GM13976 (cell line): ENCODE measurements around the gene ANKRD13A.

Experiments used
- DNase-seq: peaks from one replicate; pipeline ENCODE4 v3.0.0; 2012; ENCODE audit warnings: low spot score
- CTCF ChIP-seq: IDR thresholded peaks from 2 replicates; pipeline ENCODE4 v1.5.1; 2012; ENCODE audit warnings: borderline replicate concordance, mild to moderate bottlenecking; ENCODE audit not compliant: insufficient read depth; ENCODE audit errors: extremely low read depth, missing control alignments, control extremely low read depth
- in situ Hi-C: fragments of 300-500 bp; cut with MboI; formaldehyde crosslinking; loops from one replicate; pipeline ENCODE4 v1.12.0; 2022; ENCODE audit warnings: low sequenced_read_pairs, mixed read lengths, inconsistent platforms; ENCODE audit not compliant: unreplicated experiment

ANKRD13A gene

GRCh38 chr12:109996483-109996853 is 2.8 kb upstream of the ANKRD13A start:
- TF ChIP-seq CTCF, result no peak
- in situ Hi-C loops, result no loop called here
- DNase-seq, result no peak

- no peak for DNase-seq
- in situ Hi-C loops, result no loop called here
- TF ChIP-seq CTCF, result no peak
Measured at GRCh38 chr12:109997393-109997792, 1.8 kb upstream of the ANKRD13A start.

DNA sequence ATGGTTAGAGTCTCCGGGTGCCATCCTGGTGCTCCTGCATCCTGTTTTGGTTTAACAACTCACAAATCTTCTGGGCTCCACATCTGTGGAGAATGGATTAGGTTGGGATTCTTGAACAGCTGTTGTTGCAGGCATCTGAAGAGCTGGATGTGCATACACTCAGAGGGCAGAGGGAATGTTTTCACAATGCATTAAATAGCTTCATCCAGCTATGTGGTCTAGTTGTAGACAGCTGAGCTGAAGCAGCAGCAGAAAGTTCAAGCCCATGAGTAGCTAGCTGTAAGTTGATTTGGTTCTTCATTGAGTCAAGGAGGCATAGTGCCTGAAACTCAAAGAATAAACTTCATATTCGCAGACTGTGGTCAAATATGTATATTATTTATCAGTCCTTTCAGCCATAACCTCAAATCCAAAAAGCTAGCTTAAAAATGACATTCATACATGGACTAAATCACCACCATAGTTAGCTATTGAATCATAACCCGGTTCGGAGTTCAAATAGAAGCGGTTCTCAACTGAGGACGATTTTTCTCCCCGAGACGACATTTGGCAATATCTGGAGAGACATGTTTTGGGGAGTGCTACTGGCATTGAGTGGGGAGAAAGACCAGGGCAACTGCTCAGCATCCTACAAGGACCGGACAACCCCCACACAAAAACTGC is 858 bp upstream of the ANKRD13A start:
- DNase-seq, result no peak
- in situ Hi-C loops, result no loop called here
- TF ChIP-seq CTCF, result no peak

DNA sequence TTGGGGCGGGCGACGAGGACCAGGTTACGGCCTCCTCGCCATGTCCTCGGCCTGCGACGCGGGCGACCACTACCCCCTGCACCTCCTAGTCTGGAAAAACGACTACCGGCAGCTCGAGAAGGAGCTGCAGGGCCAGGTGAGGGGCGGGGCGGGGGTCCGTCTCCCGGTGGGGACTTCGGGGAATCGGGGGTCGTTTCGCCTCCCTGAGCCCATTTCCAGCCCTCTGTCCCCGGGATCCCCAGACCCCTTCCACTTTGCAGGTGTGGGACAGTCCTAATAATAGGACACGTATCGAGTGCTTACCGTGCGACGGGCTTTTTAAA is 380 bp downstream of the ANKRD13A start:
- in situ Hi-C loops, result no loop called here
- DNase-seq, result no peak
- no peak for TF ChIP-seq CTCF

DNA sequence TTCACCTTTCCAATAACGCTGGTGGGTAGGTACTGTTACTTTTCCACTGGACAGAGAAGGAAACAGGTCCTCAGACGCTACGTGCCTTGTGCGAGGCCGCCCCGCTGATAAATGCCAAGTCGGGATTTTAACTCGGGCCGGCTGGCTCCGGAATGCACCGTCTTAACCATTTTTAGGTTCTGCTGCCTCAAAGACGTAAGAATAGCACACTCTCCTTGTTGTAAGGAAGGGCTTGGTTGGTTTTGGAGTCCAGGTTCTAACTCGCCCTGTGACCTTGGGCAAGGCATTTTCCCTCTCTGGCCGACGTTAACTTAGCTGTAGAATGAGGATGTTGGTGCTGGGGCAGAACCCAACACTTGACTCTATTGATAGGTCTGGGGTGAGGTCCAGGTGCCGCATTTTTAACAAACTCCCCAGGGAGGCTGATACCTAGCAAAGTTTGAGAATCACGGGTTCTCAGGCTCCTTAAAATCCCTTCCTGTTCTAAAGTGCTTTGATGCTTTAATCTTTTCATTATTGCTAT is 814 bp downstream of the ANKRD13A start:
- in situ Hi-C loops, result no loop called here
- no peak for TF ChIP-seq CTCF
- no peak for DNase-seq

GRCh38 chr12:110001596-110001995 is 2.4 kb downstream of the ANKRD13A start:
- in situ Hi-C loops, result no loop called here
- TF ChIP-seq CTCF, result no peak
- no peak for DNase-seq
